OCI-LY1 (cell line): Measurements from ENCODE around the gene FA2H.

Experiments
- H2AFZ ChIP-seq: fragments of 200-600 bp; sonication (generic), shearing (Covaris generic); 2 replicates; pipeline ENCODE4 v1.6.0; 2014; ENCODE audit warnings: antibody characterized with exemption, mild to moderate bottlenecking, low read length
- H3F3A ChIP-seq: fragments of 200-600 bp; sonication (generic), shearing (Covaris generic); 2 replicates; pipeline ENCODE4 v1.6.0; 2014; ENCODE audit warnings: mild to moderate bottlenecking, antibody characterized with exemption, low read length, moderate library complexity; ENCODE audit not compliant: insufficient read depth
- H3K27ac ChIP-seq: fragments of 200-600 bp; sonication (generic); 2 replicates; pipeline ENCODE4 v1.5.1; 2014; ENCODE audit warnings: low read length, mixed run types, mild to moderate bottlenecking, low read depth; ENCODE audit not compliant: poor library complexity, severe bottlenecking
- H3K27me3 ChIP-seq: fragments of 200-600 bp; sonication (generic); 2 replicates; pipeline ENCODE4 v1.6.0; 2014; ENCODE audit warnings: antibody characterized with exemption, mild to moderate bottlenecking, low read length, moderate library complexity; ENCODE audit not compliant: insufficient read depth
- H3K36me3 ChIP-seq: fragments of 200-600 bp; sonication (generic); 2 replicates; pipeline ENCODE4 v1.6.1; 2014; ENCODE audit warnings: mild to moderate bottlenecking, antibody characterized with exemption, low read length, moderate library complexity, mixed read lengths; ENCODE audit not compliant: insufficient read depth
- H3K4me1 ChIP-seq: fragments of 200-600 bp; sonication (generic); 2 replicates; pipeline ENCODE4 v1.5.1; 2014; ENCODE audit warnings: mild to moderate bottlenecking, low read length, moderate library complexity; ENCODE audit not compliant: insufficient read depth, severe bottlenecking
- H3K4me2 ChIP-seq: fragments of 200-600 bp; sonication (generic), shearing (Covaris generic); 2 replicates; pipeline ENCODE4 v1.6.1; 2014; ENCODE audit warnings: low read length
- H3K4me3 ChIP-seq: fragments of 200-600 bp; sonication (generic); 2 replicates; pipeline ENCODE4 v1.5.1; 2014; ENCODE audit warnings: low read length, low read depth, mild to moderate bottlenecking, mixed read lengths; ENCODE audit not compliant: poor library complexity, severe bottlenecking
- H3K79me2 ChIP-seq: fragments of 200-600 bp; shearing (Covaris generic); 2 replicates; pipeline ENCODE4 v1.6.1; 2016; ENCODE audit warnings: mixed run types, low read length, mixed read lengths; ENCODE audit not compliant: insufficient read depth
- H3K9ac ChIP-seq: fragments of 200-600 bp; sonication (generic), shearing (Covaris generic); 2 replicates; pipeline ENCODE4 v1.6.1; 2014; ENCODE audit warnings: mild to moderate bottlenecking, low read length, mixed read lengths
- H3K9me2 ChIP-seq: fragments of 200-600 bp; sonication (generic), shearing (Covaris generic); 2 replicates; pipeline ENCODE4 v1.6.1; 2014; ENCODE audit warnings: low read depth, mild to moderate bottlenecking, low read length, mixed read lengths
- H3K9me3 ChIP-seq: fragments of 200-600 bp; shearing (Covaris generic); 2 replicates; pipeline ENCODE4 v1.6.1; 2014; ENCODE audit warnings: low read length, mixed read lengths
- H4K20me1 ChIP-seq: fragments of 200-600 bp; sonication (generic), shearing (Covaris generic); 2 replicates; pipeline ENCODE4 v1.6.0; 2016; ENCODE audit warnings: mild to moderate bottlenecking, low read length; ENCODE audit not compliant: insufficient read depth
- CTCF ChIP-seq: fragments of 200-600 bp; sonication (generic), shearing (Covaris generic); IDR thresholded peaks from 2 replicates; pipeline ENCODE4 v1.5.1; 2017; ENCODE audit warnings: mild to moderate bottlenecking, antibody characterized with exemption, low read length, moderate library complexity, mixed read lengths
- EZH2 ChIP-seq: fragments of 200-600 bp; sonication (generic), shearing (Covaris generic); IDR thresholded peaks from 2 replicates; pipeline ENCODE4 v1.8.0; 2017; ENCODE audit warnings: borderline replicate concordance, mixed run types, mild to moderate bottlenecking, antibody characterized with exemption, low read length, moderate library complexity, mixed read lengths

The FA2H gene

GRCh38 chr16:74699666-74700065, 75.0 kb downstream of the FA2H start:
- Histone ChIP-seq H3K4me3 (peak overlapping the region; percentile 54), H3K27me3 (no peaks in the 10 kb centered on the region), H3K9ac (no peak overlapping the region), H3K36me3 (no peaks in the 10 kb centered on the region), H4K20me1 (no peaks in the 10 kb centered on the region), H3K4me1 (peaks cover 27% of the 10 kb centered on the region), H3K4me2 (peak overlapping the region; percentile 93), H3K79me2 (no peaks in the 10 kb centered on the region), H3F3A (no peaks in the 10 kb centered on the region), H3K27ac (no peak overlapping the region), H3K9me3 (no peaks in the 10 kb centered on the region), H3K9me2 (no peaks in the 10 kb centered on the region), H2AFZ (no peak overlapping the region)
- TF ChIP-seq EZH2 (no peak), CTCF (no peak)

- peaks cover 27% of the 10 kb centered on the region for H3K4me1 ChIP-seq
- TF ChIP-seq EZH2, result no peak
- TF ChIP-seq CTCF, result no peak
- H3F3A ChIP-seq, result no peaks in the 10 kb centered on the region
- no peaks in the 10 kb centered on the region for H3K9me2 ChIP-seq
- H3K4me3 ChIP-seq, result no peak overlapping the region
- no peaks in the 10 kb centered on the region for H3K36me3 ChIP-seq
- H3K27me3 ChIP-seq, result no peaks in the 10 kb centered on the region
- H4K20me1 ChIP-seq, result no peaks in the 10 kb centered on the region
- H3K9me3 ChIP-seq, result no peaks in the 10 kb centered on the region
- H2AFZ ChIP-seq, result no peak overlapping the region
- no peak overlapping the region for H3K4me2 ChIP-seq
- no peak overlapping the region for H3K9ac ChIP-seq
- H3K79me2 ChIP-seq, result no peaks in the 10 kb centered on the region
- H3K27ac ChIP-seq, result no peak overlapping the region
Observed at GRCh38 chr16:74698222-74698621, 76.4 kb downstream of the FA2H start.

- TF ChIP-seq EZH2 (no peak), CTCF (no peak)
- peaks cover 18% of the 10 kb centered on the region for H3K4me1 ChIP-seq
- no peaks in the 10 kb centered on the region for H3F3A ChIP-seq
- peak overlapping the region; percentile 50 for H3K4me3 ChIP-seq
- no peak overlapping the region for H3K27ac ChIP-seq
- no peaks in the 10 kb centered on the region for H3K79me2 ChIP-seq
- peak overlapping the region; percentile 11; the same call in 1 of the 2 replicates for H3K9ac ChIP-seq
- H4K20me1 ChIP-seq, result no peaks in the 10 kb centered on the region
- H3K9me3 ChIP-seq, result no peaks in the 10 kb centered on the region
- no peaks in the 10 kb centered on the region for H3K27me3 ChIP-seq
- peak overlapping the region; percentile 69 for H3K4me2 ChIP-seq
- H3K9me2 ChIP-seq, result no peaks in the 10 kb centered on the region
- no peaks in the 10 kb centered on the region; the same call in 1 of the 2 replicates for H3K36me3 ChIP-seq
- H2AFZ ChIP-seq, result peak overlapping the region; percentile 89
Observed at GRCh38 chr16:74695450-74696422, 78.9 kb downstream of the FA2H start.
